ENCODE measurements around the gene KRTAP5-3.

- TF ChIP-seq CTCF (conservative IDR thresholded peaks at IDR 0.05) (no peak), ZFX (IDR thresholded peaks at IDR 0.05) (no peak)
Measured at GRCh38 chr11:1618231-1618630, 10.0 kb upstream of the KRTAP5-3 start.
